Stomach (tissue), 4 donors: ENCODE results near the gene BICRA.

Experiments
- EP300 ChIP-seq: sonication (generic); formaldehyde crosslinking; IDR thresholded peaks from one replicate; pipeline ENCODE4 v1.6.1; 2017; ENCODE audit warnings: antibody characterized with exemption
- TF ChIP-seq, protein P1 (sequence below), 7 experiments: fragments of 450-650 bp in 4 of 7; fragments of 200-600 bp in 3 of 7; sonication (generic) in 3 of 7; IDR thresholded peaks; one replicate each; pipeline ENCODE4 v1.5.1; 2016 to 2019; ENCODE audit warnings: antibody characterized with exemption in 7 of 7, control low read depth in 2 of 7, mild to moderate bottlenecking in 1 of 7

DNA sequence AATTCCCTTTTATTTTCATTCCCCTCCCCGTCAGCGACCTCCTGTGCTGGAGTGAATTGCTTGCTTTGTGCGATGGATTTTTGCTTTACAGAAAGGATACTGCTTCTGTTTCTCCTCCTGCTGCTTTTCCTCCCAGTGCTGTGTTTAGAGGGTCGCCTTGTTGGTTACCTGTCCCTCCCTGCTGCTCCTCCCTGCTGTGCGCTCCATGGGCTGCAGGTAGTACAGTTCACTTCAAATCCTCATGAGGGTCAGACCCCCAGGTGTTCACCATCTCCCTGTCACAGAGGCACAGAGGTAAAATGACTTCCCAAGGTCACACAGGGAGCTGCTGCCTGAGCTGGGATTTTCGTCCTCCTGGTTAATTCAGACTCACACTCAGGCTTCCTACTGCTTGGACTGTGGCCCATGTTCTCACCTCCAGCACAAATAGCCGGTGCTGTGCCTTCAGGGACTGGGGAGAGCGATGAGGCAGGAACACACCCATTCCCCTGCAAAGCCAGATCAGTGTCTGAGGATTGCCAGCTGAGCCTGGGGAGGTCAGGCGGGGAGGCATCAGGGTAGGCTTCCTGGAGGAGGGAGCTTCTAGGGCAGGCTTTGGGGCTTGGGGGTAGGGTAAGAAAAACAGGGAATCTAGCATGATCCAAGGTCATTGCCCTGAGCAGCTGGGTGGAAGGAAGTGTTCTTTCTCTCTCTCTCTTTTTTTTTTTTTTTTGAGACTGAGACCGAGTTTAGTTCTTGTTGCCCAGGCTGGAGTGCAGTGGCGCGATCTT is 14.4 kb downstream of the BICRA start:
- TF ChIP-seq, protein P1, sequence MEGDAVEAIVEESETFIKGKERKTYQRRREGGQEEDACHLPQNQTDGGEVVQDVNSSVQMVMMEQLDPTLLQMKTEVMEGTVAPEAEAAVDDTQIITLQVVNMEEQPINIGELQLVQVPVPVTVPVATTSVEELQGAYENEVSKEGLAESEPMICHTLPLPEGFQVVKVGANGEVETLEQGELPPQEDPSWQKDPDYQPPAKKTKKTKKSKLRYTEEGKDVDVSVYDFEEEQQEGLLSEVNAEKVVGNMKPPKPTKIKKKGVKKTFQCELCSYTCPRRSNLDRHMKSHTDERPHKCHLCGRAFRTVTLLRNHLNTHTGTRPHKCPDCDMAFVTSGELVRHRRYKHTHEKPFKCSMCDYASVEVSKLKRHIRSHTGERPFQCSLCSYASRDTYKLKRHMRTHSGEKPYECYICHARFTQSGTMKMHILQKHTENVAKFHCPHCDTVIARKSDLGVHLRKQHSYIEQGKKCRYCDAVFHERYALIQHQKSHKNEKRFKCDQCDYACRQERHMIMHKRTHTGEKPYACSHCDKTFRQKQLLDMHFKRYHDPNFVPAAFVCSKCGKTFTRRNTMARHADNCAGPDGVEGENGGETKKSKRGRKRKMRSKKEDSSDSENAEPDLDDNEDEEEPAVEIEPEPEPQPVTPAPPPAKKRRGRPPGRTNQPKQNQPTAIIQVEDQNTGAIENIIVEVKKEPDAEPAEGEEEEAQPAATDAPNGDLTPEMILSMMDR (IDR thresholded peaks at IDR 0.05) = no peak
- TF ChIP-seq EP300 = no peak
